Neural cell (in vitro differentiated cells): ENCODE measurements around the gene BTNL3. TPM values are rescaled to one million over a fixed set of nuclear protein-coding genes. Genes with fewer than 3 reads are reported as not detected.

Experiments
- H2AFZ ChIP-seq: fragments of 200-600, 300-800 bp; sonication (generic), shearing (Covaris generic); 2 replicates; pipeline ENCODE4 v1.6.0; 2014; ENCODE audit warnings: low read depth, mild to moderate bottlenecking, antibody characterized with exemption, low read length, moderate library complexity
- H3F3A ChIP-seq: fragments of 200-600 bp; shearing (Covaris generic); 2 replicates; pipeline ENCODE4 v1.6.1; 2016; ENCODE audit warnings: mild to moderate bottlenecking, moderate library complexity, mixed read lengths, antibody characterized with exemption, low read length; ENCODE audit not compliant: insufficient read depth, poor library complexity, severe bottlenecking
- H3K27ac ChIP-seq: fragments of 200-600, 300-800 bp; sonication (generic), shearing (Covaris generic); 2 replicates; pipeline ENCODE4 v1.5.1; 2014; ENCODE audit warnings: mild to moderate bottlenecking, low read length, moderate library complexity
- H3K27me3 ChIP-seq: fragments of 300-800, 200-600 bp; sonication (generic), shearing (Covaris generic); 2 replicates; pipeline ENCODE4 v1.6.0; 2014; ENCODE audit warnings: mild to moderate bottlenecking, low read depth, low read length, moderate library complexity; ENCODE audit not compliant: insufficient read depth
- H3K36me3 ChIP-seq: fragments of 300-800, 200-600 bp; sonication (generic), shearing (Covaris generic); 2 replicates; pipeline ENCODE4 v1.5.1; 2014; ENCODE audit warnings: mild to moderate bottlenecking, antibody characterized with exemption, low read length, moderate library complexity; ENCODE audit not compliant: insufficient read depth
- H3K4me2 ChIP-seq: fragments of 300-800, 200-600 bp; sonication (generic), shearing (Covaris generic); 2 replicates; pipeline ENCODE4 v1.6.0; 2014; ENCODE audit warnings: mild to moderate bottlenecking, low read length
- H3K4me3 ChIP-seq: fragments of 300-800, 200-600 bp; sonication (generic), shearing (Covaris generic); 2 replicates; pipeline ENCODE4 v1.5.1; 2014; ENCODE audit warnings: mild to moderate bottlenecking, low read length, moderate library complexity
- H3K79me2 ChIP-seq: fragments of 200-600 bp; shearing (Covaris generic); replicated peaks from 2 replicates; pipeline ENCODE4 v1.6.0; 2014; ENCODE audit warnings: mild to moderate bottlenecking, low read length, moderate library complexity; ENCODE audit not compliant: insufficient read depth
- H3K9ac ChIP-seq: fragments of 300-800, 200-600 bp; sonication (generic), shearing (Covaris generic); 2 replicates; pipeline ENCODE4 v1.6.1; 2016; ENCODE audit warnings: mild to moderate bottlenecking, low read length, mixed read lengths
- H3K9me2 ChIP-seq: fragments of 200-600 bp; shearing (Covaris generic); 2 replicates; pipeline ENCODE4 v1.6.1; 2016; ENCODE audit warnings: mild to moderate bottlenecking, low read length, mixed read lengths; ENCODE audit not compliant: insufficient read depth
- H3K9me3 ChIP-seq: fragments of 200-600, 300-800 bp; sonication (generic), shearing (Covaris generic); 2 replicates; pipeline ENCODE4 v1.6.1; 2016; ENCODE audit warnings: mild to moderate bottlenecking, mixed run types, low read length, moderate library complexity, mixed read lengths
- H4K20me1 ChIP-seq: fragments of 200-600 bp; shearing (Covaris generic); 2 replicates; pipeline ENCODE4 v1.6.1; 2016; ENCODE audit warnings: mild to moderate bottlenecking, mixed run types; ENCODE audit not compliant: insufficient read depth
- CTCF ChIP-seq: fragments of 450-650 bp; IDR thresholded peaks from 2 replicates; pipeline ENCODE4 v1.5.1; 2014; ENCODE audit warnings: antibody characterized with exemption, mild to moderate bottlenecking, moderate library complexity; ENCODE audit not compliant: poor library complexity, severe bottlenecking
- EP300 ChIP-seq: fragments of 450-650 bp; conservative IDR thresholded peaks from 2 replicates; pipeline ENCODE4 v1.6.1; 2014; ENCODE audit warnings: antibody characterized with exemption, mild to moderate bottlenecking, moderate library complexity; ENCODE audit not compliant: poor library complexity, severe bottlenecking
- EZH2 ChIP-seq: fragments of 200-600, 300-800 bp; shearing (Covaris generic), sonication (generic); IDR thresholded peaks from 2 replicates; pipeline ENCODE4 v1.6.1; 2014; ENCODE audit warnings: antibody characterized with exemption, low read length, borderline replicate concordance, mild to moderate bottlenecking; ENCODE audit not compliant: insufficient read depth, poor library complexity, severe bottlenecking
- MXI1 ChIP-seq: fragments of 450-650 bp; conservative IDR thresholded peaks from 2 replicates; pipeline ENCODE4 v1.6.1; 2014; ENCODE audit warnings: antibody characterized with exemption, mild to moderate bottlenecking; ENCODE audit not compliant: poor library complexity, severe bottlenecking
- POLR2AphosphoS5 ChIP-seq: IDR thresholded peaks from 2 replicates; pipeline ENCODE4 v1.6.1; 2012
- REST ChIP-seq: IDR thresholded peaks from 2 replicates; pipeline ENCODE4 v1.6.1; 2012; ENCODE audit warnings: borderline replicate concordance
- SMC3 ChIP-seq: fragments of 450-650 bp; conservative IDR thresholded peaks from 2 replicates; pipeline ENCODE4 v1.6.1; 2014; ENCODE audit warnings: antibody characterized with exemption, mild to moderate bottlenecking, moderate library complexity; ENCODE audit not compliant: poor library complexity
- TAF1 ChIP-seq: IDR thresholded peaks from 2 replicates; pipeline ENCODE4 v1.6.1; 2012; ENCODE audit warnings: low read depth
- polyA plus RNA-seq: library from polyadenylated mRNA; depleted of rRNA; stranded (reverse); fragments of >200 nt; gene quantifications from 2 replicates; pipeline ENCODE4 v1.2.3, GENCODE V29; 2014

The BTNL3 gene
- polyA plus RNA-seq, 1 donor from 2014 or later: not detected

- H3K9me2 ChIP-seq: no peaks in the 10 kb centered on the region
- H3K9me3 ChIP-seq: no peaks in the 10 kb centered on the region
- no peak for TF ChIP-seq POLR2AphosphoS5
- no peak for TF ChIP-seq REST
- no peak for TF ChIP-seq SMC3
- no peak for TF ChIP-seq EZH2
- no peak for TF ChIP-seq MXI1
- TF ChIP-seq TAF1: no peak
- TF ChIP-seq CTCF: no peak
- no peak overlapping the region for H3K4me3 ChIP-seq
- H3K36me3 ChIP-seq: no peaks in the 10 kb centered on the region
- no peak overlapping the region for H3K4me2 ChIP-seq
- H4K20me1 ChIP-seq: no peaks in the 10 kb centered on the region
- no peak overlapping the region for H3K9ac ChIP-seq
- H3F3A ChIP-seq: no peaks in the 10 kb centered on the region
- no peak overlapping the region for H3K27ac ChIP-seq
- peaks cover 10% of the 10 kb centered on the region for H3K27me3 ChIP-seq
- no peaks in the 10 kb centered on the region for H3K79me2 ChIP-seq
- H2AFZ ChIP-seq: no peak overlapping the region
Measured at GRCh38 chr5:181042036-181042713, 53.5 kb downstream of the BTNL3 start.

GRCh38 chr5:181042722-181043121 is 54.1 kb downstream of the BTNL3 start:
- H3K4me2 ChIP-seq: no peak overlapping the region
- no peak overlapping the region for H3K4me3 ChIP-seq
- no peak overlapping the region for H2AFZ ChIP-seq
- H3F3A ChIP-seq: no peaks in the 10 kb centered on the region
- H3K27ac ChIP-seq: no peak overlapping the region
- no peaks in the 10 kb centered on the region for H3K9me3 ChIP-seq
- no peaks in the 10 kb centered on the region for H3K36me3 ChIP-seq
- H3K9ac ChIP-seq: no peak overlapping the region
- no peaks in the 10 kb centered on the region for H4K20me1 ChIP-seq
- H3K79me2 ChIP-seq: no peaks in the 10 kb centered on the region
- peaks cover 12% of the 10 kb centered on the region for H3K27me3 ChIP-seq
- TF ChIP-seq SMC3 (no peak), EP300 (no peak)
- no peaks in the 10 kb centered on the region for H3K9me2 ChIP-seq
